ENCODE measurements around the gene LORICRIN. TPM values are rescaled to one million over a fixed set of nuclear protein-coding genes. Genes with fewer than 3 reads are reported as not detected.

LORICRIN gene
- total and polyA plus RNA-seq, 2 donors: not detected

DNA sequence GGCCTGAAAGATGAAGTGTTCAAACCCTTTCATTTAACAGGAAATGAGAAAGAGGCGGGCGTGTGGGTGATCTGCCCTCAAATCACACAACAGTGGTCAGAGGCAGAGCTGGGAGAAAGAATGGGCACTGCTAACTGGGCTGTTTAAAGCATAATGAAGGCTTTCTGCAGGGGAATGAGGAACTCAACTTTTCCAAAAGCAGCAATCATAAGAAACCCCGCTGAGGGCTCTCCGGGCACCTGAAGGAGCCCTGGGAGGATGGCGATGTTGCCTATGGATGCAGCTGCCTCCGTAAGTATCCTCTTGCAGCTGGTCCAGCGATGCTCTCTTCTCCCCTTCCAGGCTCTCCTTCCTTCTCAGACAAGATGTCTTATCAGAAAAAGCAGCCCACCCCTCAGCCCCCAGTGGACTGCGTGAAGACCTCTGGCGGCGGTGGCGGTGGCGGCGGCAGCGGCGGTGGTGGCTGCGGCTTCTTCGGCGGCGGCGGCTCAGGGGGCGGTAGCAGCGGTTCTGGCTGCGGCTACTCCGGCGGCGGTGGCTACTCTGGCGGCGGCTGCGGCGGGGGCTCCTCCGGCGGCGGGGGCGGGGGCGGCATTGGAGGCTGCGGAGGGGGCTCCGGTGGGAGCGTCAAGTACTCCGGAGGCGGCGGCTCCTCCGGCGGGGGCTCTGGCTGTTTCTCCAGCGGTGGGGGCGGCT, 1.2 kb downstream of the LORICRIN start:
- no peak for DNase-seq (ENCODE audit: extremely low spot score)
- WGBS: 9% methylated on average over 45 of the region's 45 CpGs
- H3K36me3 ChIP-seq (ENCODE audit: insufficient read depth): no peaks in the 10 kb centered on the region
- no peak overlapping the region for H3K27ac ChIP-seq (ENCODE audit: low read depth)
- no peaks in the 10 kb centered on the region for H3K4me1 ChIP-seq (ENCODE audit: insufficient read depth)
- H3K4me3 ChIP-seq (ENCODE audit: low read depth, low read length): peak overlapping the region; percentile 57

DNA sequence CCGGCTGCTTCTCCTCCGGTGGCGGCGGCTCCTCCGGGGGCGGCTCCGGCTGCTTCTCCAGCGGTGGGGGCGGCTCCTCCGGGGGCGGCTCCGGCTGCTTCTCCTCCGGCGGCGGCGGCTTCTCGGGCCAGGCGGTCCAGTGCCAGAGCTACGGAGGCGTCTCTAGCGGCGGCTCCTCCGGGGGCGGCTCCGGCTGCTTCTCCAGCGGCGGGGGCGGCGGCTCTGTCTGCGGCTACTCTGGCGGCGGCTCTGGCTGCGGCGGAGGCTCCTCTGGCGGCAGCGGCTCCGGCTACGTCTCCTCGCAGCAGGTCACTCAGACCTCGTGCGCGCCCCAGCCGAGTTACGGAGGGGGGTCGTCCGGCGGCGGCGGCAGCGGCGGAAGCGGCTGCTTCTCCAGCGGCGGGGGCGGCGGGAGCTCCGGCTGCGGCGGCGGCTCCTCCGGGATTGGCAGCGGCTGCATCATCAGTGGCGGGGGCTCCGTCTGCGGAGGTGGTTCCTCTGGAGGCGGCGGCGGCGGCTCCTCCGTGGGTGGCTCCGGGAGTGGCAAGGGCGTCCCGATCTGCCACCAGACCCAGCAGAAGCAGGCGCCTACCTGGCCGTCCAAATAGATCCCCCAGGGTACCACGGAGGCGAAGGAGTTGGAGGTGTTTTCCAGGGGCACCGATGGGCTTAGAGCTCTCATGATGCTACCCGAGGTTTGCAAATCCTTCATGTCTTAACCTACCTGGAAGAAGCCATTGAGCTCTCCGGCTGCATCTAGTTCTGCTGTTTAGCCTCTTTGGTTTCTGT, 2.0 kb downstream of the LORICRIN start:
- Histone ChIP-seq H3K36me3 (ENCODE audit: insufficient read depth) (no peaks in the 10 kb centered on the region), H3K4me1 (ENCODE audit: insufficient read depth) (no peaks in the 10 kb centered on the region), H3K27ac (ENCODE audit: low read depth) (no peak overlapping the region), H3K4me3 (ENCODE audit: low read depth, low read length) (peak overlapping the region; percentile 57)
- WGBS: 2% methylated on average over 80 of the region's 80 CpGs
- DNase-seq (ENCODE audit: extremely low spot score): no peak

DNA sequence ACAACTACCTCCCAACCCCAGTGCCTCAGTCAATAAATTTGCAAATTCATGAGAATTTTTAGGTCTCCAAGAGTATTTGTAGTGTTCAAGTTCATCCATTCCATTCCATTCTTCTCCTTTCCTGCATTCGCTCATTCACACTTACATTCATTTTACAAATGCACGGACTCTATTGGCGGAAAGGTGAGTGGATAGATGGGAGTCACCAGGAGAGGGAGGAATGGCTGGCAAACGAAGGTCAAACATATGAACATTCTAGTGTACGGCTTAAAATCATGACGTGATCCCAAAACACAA, 2.5 kb downstream of the LORICRIN start:
- Histone ChIP-seq H3K36me3 (ENCODE audit: insufficient read depth) (no peaks in the 10 kb centered on the region), H3K27ac (ENCODE audit: low read depth) (no peak overlapping the region), H3K4me1 (ENCODE audit: insufficient read depth) (no peaks in the 10 kb centered on the region), H3K4me3 (ENCODE audit: low read depth, low read length) (no peak overlapping the region)
- DNase-seq (ENCODE audit: extremely low spot score): no peak
- 47% methylated on average over 6 of the region's 6 CpGs for WGBS

DNA sequence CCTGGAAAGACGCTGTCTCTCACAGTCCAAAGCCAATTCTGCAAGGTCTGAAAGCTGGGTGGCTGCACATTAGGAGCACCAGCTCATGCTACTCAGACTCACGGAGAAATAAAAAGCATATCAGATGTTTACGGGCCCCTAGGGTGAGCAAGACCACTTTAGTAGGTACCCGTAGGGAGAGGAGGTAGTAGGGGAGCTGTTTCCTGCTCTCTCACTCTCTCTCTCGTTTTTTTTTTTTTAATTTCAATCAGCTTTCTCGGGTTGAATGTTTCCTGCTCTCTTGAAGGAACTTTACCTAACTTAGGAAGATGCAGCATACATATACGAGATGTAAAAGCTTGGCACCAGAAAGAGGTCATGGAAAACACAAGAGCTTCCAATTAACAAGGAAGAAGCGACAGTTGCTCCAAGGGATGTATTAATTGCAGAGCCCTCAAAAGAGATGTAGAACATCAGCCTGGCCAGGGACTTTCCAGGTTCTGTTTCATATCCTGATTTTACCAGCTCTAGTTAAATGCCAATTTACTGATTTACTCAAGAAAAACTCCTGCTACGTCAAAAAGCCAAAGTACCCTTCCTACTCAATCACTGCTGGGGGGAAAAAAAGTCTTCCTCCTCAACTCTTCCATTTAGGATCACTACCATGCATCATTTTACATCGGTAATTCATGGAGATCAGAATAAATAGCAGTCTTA, 3.1 kb downstream of the LORICRIN start:
- 39% methylated on average over 10 of the region's 10 CpGs for WGBS
- no peak for DNase-seq (ENCODE audit: extremely low spot score)

DNA sequence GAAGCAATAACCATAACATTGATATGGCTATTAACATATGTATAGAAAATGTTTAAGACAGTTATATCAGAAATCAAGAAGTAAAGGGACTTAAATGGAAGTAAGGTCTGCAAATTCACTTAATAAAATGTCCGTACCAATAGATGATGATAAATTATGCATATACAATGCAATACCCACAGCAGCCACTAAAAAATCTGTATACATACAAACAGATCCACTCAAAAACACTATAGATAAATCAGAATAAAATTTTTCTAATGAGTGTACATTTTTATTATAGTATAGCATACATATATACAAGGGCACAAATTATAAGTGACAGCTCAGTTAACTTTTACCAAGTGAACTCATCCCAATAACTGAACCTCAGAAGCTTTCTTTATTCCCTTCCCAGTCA, 6.0 kb downstream of the LORICRIN start:
- Histone ChIP-seq H3K36me3 (ENCODE audit: insufficient read depth) (no peaks in the 10 kb centered on the region), H3K4me3 (ENCODE audit: low read depth, low read length) (no peak overlapping the region), H3K27ac (ENCODE audit: low read depth) (no peak overlapping the region), H3K4me1 (ENCODE audit: insufficient read depth) (no peaks in the 10 kb centered on the region)
- no peak for DNase-seq (ENCODE audit: extremely low spot score)
- WGBS: 81% methylated on average over 1 of the region's 1 CpG

More for the DNA sequence above, 3.1 kb downstream of the LORICRIN start:
- Histone ChIP-seq H3K27ac (ENCODE audit: low read depth) (no peak overlapping the region), H3K4me3 (ENCODE audit: low read depth, low read length) (no peak overlapping the region), H3K36me3 (ENCODE audit: insufficient read depth) (no peaks in the 10 kb centered on the region), H3K4me1 (ENCODE audit: insufficient read depth) (no peaks in the 10 kb centered on the region)

DNA sequence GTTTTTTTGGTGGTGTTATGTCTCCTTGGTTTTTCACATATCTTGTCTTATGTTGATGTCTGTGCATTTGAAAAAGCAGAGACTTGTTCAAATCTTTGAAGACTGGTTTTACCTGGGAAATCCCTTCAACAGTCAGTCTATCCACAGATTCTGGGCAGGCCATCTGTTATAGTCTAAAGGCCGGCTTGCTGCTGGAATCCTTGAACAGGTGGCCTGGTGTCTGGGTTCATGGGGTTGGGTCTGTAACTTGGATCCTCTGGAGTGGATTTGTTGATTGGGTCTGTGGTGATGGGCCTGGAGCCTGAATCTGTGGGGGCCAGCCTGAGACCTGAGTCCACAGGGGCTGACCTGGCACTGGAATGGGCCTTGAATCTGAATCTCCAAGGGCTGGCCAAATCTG, 12.2 kb downstream of the LORICRIN start:
- H3K4me1 ChIP-seq (ENCODE audit: insufficient read depth): no peaks in the 10 kb centered on the region
- WGBS: 66% methylated on average over 1 of the region's 1 CpG
- no peak overlapping the region for H3K4me3 ChIP-seq (ENCODE audit: low read depth, low read length)
- H3K36me3 ChIP-seq (ENCODE audit: insufficient read depth): no peaks in the 10 kb centered on the region
- H3K27ac ChIP-seq (ENCODE audit: low read depth): no peak overlapping the region
- DNase-seq (ENCODE audit: extremely low spot score): no peak

DNA sequence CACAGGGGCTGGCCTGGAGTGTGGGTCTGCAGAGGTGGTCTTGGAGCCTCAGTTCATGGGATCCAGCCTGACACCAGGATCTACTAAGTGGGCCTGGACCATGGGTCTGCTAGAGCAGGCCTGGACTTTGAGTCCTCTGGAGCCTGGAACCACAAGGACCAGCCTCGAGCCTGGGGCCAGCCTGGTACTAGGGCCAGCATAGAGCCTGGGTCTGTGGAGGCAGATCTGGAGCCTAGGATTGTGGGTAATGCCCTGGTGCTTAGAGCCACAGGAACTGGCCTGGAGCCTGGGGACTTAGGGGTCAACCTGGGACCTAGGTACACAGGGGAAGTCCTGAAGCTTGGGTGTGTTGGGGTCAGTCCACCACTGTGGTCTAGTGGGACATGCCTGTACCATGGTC, 12.7 kb downstream of the LORICRIN start:
- H3K4me3 ChIP-seq (ENCODE audit: low read depth, low read length): no peak overlapping the region
- DNase-seq (ENCODE audit: extremely low spot score): no peak
- no peaks in the 10 kb centered on the region for H3K4me1 ChIP-seq (ENCODE audit: insufficient read depth)
- H3K27ac ChIP-seq (ENCODE audit: low read depth): no peak overlapping the region
- 88% methylated on average over 1 of the region's 1 CpG for WGBS
- H3K36me3 ChIP-seq (ENCODE audit: insufficient read depth): no peaks in the 10 kb centered on the region

DNA sequence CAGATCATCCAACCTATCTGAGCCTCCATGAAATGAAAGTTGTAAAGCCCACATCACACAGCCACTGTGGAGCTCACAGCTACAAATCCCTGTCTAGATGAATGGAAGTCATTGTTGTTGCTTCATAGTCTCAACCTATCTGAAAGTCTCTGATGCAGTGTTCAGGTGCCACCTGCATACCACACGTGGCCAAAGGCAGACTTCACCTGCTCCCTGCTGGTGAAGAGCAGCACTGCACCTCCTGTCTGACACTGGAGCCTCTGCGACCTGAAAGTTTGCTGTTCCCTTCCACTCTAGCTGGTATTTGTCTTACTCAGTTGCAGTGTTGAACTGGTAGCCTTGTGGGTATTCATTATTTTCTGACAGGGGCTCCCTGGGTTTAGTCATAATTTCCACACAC, 18.4 kb downstream of the LORICRIN start:
- WGBS: 12% methylated on average over 2 of the region's 2 CpGs
- DNase-seq (ENCODE audit: extremely low spot score): no peak
- Histone ChIP-seq H3K36me3 (ENCODE audit: insufficient read depth) (no peaks in the 10 kb centered on the region), H3K4me1 (ENCODE audit: insufficient read depth) (no peaks in the 10 kb centered on the region), H3K27ac (ENCODE audit: low read depth) (no peak overlapping the region), H3K4me3 (ENCODE audit: low read depth, low read length) (no peak overlapping the region)

DNA sequence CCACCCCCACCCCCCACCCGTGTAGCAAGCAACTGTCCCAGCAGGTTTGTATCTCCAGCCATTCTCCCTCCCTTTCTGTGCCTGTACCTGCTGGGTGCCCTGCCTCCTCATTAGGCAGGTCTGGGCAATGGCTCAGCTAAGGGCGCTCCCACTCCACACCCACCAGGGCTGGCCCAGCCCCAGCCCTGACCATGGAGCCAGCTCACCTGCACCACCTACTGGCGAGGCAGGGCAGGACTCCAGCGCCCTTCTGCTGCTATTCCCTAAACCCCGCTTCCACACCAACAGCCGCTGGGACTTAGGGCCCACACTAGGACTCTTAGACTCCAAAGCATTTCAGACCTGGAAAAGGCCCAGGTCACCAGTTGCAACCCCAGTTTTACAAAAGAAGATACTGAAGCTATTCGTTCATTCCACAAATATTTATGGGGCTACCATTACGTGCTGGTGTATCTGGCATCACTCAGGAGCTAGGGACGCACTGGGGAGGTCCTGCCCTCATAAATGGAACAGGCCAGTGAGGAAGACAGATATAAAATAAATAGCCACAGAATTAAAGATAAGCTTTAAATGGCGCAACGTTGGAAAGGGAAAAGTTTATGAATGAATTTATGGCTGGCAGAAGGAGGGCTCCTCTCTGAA, 29.3 kb downstream of the LORICRIN start:
- H3K27ac ChIP-seq (ENCODE audit: low read depth): no peak overlapping the region
- H3K4me1 ChIP-seq (ENCODE audit: insufficient read depth): no peaks in the 10 kb centered on the region
- WGBS: 47% methylated on average over 11 of the region's 11 CpGs
- no peaks in the 10 kb centered on the region for H3K36me3 ChIP-seq (ENCODE audit: insufficient read depth)
- no peak overlapping the region for H3K4me3 ChIP-seq (ENCODE audit: low read depth, low read length)
- no peak for DNase-seq (ENCODE audit: extremely low spot score)

DNA sequence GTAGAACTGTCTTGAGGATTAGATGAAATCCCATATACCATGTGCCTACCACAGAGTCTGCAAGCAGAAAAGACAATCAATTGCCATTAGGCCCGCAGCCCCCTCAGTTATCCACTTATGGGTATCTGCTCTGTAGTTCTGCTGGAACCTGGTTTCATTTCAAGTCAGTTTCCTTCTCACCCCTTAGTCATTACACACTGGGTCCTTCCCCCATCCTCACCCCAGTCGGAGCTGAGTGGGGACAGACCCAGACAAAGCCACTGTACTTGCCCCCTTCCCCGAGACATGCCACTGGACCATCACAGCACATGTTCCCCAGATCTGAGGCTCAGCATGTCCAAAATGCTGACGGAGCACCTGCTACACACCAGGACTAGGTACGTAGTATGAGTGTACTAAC, 32.0 kb downstream of the LORICRIN start:
- no peak for DNase-seq (ENCODE audit: extremely low spot score)
- no peaks in the 10 kb centered on the region for H3K36me3 ChIP-seq (ENCODE audit: insufficient read depth)
- H3K4me3 ChIP-seq (ENCODE audit: low read depth, low read length): no peak overlapping the region
- H3K27ac ChIP-seq (ENCODE audit: low read depth): no peak overlapping the region
- WGBS: 82% methylated on average over 5 of the region's 5 CpGs
- H3K4me1 ChIP-seq (ENCODE audit: insufficient read depth): no peaks in the 10 kb centered on the region

DNA sequence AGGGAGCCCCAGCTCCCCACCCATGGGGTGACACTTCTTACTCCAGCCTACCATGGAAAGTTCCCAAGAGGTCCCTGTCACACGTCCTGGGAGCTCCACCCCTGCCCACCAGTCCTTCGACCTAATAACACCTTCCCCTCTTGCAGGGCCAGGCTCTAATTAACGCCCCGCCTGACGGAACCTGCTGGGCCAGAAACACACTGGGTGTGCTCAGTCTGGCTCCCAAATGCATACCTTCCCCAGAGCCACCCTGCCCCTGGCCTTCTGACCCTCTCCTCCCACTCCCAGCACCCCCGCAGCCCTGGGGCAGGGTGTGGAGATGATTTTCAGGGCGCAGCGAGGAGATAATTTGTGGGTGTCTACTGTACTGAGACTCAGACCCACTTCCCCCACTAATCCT, 32.7 kb downstream of the LORICRIN start:
- no peaks in the 10 kb centered on the region for H3K4me1 ChIP-seq (ENCODE audit: insufficient read depth)
- no peaks in the 10 kb centered on the region for H3K36me3 ChIP-seq (ENCODE audit: insufficient read depth)
- DNase-seq (ENCODE audit: extremely low spot score): no peak
- no peak overlapping the region for H3K27ac ChIP-seq (ENCODE audit: low read depth)
- H3K4me3 ChIP-seq (ENCODE audit: low read depth, low read length): no peak overlapping the region
- WGBS: 57% methylated on average over 8 of the region's 8 CpGs

DNA sequence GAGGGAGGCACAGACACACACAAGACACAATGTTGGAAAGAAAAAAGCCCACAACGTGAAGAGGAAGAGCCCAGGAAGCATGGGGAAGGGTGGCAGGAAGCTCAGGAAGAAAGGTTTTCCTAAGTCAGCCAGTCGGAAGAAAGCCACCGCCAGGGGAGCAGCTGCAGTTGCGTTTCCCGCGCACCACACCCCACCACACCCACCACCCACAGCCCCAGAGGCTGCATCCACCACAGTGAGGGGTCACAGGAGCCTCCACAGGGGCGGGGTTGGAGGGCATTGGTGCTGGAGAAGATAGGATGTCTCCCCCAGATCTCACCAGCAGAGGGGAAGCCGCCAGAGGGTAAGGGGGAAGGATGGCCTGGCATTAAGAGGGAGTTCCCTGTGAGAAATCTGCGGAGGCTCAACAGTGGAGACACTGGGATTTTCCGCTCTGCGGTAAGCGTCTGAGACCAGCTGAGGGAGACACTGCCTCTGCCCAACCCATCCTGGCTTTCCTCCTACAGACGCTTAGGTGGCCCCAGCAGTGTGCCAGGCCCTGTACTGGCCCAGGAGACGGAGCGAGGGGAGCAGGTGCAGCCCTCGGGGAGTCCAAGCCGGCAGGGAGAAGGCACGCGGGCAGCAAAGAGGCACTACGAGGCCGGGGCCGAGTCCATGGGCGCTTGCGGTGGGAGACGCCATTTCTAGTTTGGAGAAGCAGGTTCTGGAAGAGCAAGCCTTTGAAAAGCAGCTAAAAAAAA, 33.4 kb downstream of the LORICRIN start:
- H3K4me3 ChIP-seq (ENCODE audit: low read depth, low read length): no peak overlapping the region
- no peak overlapping the region for H3K27ac ChIP-seq (ENCODE audit: low read depth)
- H3K36me3 ChIP-seq (ENCODE audit: insufficient read depth): no peaks in the 10 kb centered on the region
- WGBS: 66% methylated on average over 25 of the region's 25 CpGs
- H3K4me1 ChIP-seq (ENCODE audit: insufficient read depth): no peaks in the 10 kb centered on the region
- no peak for DNase-seq (ENCODE audit: extremely low spot score)

DNA sequence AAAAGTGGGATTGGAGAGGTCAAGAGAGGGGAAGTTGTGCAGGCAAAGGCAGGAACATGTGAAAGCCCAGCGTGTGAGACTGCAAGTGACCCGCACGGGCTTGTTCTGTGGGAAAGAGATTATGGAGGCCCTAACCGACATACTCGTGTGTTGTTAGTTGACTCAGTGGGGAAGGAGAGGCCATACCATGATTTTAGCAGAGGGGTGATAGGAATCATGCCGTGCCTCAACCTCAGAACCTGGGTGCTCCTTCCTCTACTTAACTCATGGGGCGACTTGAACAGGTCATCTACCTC, 33.9 kb downstream of the LORICRIN start:
- H3K27ac ChIP-seq (ENCODE audit: low read depth): no peak overlapping the region
- no peak for DNase-seq (ENCODE audit: extremely low spot score)
- no peaks in the 10 kb centered on the region for H3K4me1 ChIP-seq (ENCODE audit: insufficient read depth)
- H3K4me3 ChIP-seq (ENCODE audit: low read depth, low read length): no peak overlapping the region
- H3K36me3 ChIP-seq (ENCODE audit: insufficient read depth): no peaks in the 10 kb centered on the region
- 75% methylated on average over 7 of the region's 7 CpGs for WGBS
